Stimulated activated CD8-positive, alpha-beta memory T cell treated with anti-CD3 and anti-CD28 coated beads, Interleukin-7, amount 100 ng/mL, for 24 hours (primary cell): Measurements from ENCODE around the gene PARP12.

ENCODE experiments used
- DNase-seq: peaks from one replicate; pipeline ENCODE4 v3.0.0-alpha.2; 2020; ENCODE audit warnings: low read depth

PARP12 gene

DNA sequence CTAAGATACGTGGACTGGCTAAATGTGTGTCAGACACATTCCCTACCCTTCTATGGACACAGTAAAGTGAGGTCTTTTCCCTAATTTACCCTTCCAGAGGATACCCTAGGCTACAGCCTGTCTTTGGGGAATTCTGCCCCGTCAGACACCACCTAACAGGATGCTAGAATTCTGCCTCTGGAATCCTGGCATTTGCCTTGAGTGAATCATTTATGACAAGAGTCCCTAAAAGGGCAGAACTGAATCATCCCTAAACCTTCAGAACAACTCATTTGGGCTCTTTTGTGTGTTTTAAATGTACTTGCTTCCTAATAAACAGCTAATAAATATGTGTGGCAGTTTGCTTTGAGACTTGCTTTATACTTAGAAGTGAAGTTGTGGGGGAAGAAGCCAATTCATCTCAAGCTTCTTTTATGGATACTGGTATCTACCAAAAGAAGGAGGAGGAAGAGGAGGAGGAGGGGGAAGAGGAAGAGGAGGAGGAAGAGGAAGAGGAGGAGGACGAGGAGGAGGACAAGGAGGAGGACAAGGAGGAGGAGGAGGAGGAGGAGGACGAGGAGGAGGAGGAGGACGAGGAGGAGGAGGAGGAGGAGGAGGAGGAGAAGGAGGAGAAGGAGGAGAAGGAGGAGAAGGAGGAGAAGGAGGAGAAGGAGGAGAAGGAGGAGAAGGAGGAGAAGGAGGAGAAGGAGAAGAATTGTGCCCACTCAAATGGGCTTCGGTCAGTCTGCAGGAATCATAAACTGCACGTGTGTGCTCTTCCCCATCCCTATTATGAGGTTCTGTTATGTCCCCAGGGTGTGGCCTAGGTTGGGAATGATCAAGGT, 27.1 kb downstream of the PARP12 start:
- DNase-seq: no peak

DNA sequence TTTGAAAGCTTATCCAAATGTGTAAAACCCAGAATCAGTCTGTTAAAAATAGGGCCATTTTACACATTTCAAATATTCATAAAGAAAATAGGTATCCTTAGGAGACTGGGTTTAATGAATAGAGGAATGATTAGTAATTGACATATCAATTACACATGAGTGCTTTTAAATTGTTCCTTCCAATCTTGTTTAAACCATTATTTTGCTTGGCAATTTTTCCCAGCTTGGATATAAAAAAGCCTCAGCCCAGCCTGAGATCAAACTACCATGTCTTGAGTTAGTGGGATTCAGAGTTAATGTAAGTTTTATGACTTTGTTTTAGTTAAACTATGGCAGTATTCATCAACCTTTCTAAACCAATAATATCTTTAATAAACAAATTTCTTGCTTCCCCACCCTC, 28.3 kb downstream of the PARP12 start:
- DNase-seq: no peak

DNA sequence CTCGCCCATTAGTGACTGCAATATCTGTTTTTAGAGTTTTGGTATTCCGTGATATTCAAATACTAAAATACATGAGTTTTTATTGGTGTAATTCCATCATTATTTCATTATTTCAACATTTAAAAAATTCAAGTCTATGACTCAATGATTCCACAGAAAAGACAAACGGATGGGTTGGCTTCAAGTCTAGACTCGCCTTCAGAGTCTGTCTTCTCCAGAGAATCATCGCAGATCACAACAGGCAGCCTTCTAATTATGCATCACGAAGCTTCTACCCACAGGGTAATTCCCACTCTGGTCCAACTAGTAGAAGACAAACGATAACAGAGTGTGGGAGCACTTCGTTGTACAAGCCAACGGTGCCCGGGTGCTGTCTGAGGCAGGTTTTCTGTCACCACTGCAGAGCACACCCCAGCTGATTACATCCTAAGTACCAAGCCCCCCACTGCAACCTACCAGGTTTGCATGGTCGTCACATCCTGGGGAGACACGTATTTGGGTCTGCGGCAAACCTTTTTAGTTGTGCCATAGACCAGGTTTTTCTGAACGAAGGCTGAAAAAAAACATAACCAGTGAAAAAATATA, 28.9 kb downstream of the PARP12 start:
- DNase-seq: no peak

DNA sequence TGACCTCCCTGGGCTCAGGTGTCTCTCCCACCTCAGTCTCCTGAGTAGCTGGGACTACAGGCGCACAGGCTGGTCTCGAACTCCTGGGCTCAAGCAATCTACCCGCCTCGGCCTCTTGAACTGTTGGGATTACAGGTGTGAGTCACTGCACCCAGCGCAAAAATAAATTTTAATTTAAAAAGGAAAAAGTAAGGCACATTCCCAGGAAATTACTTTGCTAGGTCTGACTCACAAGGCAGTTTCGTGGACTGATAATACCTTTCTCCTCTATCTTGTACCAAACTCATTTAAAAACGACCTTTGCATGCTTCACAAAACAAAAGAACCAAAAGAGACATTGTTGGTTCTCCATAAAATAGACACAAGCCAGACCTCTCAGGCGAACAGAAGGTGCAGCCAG, 29.7 kb downstream of the PARP12 start:
- no peak for DNase-seq

DNA sequence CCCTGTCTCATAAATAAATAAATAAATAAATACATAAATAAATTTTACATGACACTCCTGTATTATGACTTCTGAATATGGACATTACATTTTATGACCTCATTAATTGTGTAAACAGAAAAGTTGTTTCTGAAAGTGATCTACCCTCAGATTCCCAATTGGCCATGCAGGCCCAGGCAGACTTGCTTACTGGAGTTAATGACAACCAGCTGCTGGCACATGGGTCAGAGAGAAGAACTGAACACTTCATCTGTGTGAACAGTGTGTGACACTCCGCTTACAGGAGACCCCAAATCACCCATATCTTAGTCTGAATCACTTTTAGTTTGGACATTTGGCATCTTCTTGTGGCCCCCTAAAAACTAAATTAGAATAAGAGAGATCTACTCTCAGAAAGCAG, 31.4 kb downstream of the PARP12 start:
- DNase-seq: no peak

DNA sequence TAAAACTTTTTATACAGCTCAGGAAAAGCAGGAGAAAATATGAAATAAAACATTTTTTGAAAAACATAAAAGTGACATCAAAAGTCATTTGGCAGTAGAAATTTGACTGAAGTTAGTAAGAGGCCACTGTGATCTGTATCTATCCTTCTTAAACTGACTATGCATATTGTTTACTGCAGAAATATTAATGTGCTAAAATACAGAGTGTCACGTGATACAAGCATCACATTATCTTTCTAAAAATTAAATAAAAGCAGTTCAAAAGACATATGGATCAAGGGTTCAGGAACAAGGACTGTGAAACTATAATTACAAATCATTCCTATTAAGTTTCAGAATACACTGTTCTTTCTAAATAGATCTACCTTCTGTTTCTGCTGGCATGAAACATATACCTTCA, 33.7 kb downstream of the PARP12 start:
- DNase-seq: no peak

DNA sequence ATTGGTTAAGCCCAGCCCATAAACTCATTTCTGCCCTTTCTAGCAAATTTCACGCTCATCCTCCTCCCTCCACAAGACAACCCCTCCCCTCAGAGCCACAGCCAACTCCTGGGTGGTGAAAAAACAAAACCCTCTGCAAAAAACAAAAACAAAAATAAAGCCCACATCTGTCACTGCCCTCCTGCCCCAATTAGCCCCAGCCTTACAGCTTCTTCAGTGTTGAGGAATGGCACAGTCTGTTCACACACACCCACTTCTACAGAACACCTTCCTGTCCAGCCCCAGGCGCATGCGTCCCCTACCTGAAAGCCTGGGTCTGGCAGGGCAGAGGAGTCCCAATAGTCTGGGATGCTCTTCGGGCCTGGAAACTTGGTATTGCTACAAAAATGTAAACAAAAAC, 34.4 kb downstream of the PARP12 start:
- DNase-seq: no peak

DNA sequence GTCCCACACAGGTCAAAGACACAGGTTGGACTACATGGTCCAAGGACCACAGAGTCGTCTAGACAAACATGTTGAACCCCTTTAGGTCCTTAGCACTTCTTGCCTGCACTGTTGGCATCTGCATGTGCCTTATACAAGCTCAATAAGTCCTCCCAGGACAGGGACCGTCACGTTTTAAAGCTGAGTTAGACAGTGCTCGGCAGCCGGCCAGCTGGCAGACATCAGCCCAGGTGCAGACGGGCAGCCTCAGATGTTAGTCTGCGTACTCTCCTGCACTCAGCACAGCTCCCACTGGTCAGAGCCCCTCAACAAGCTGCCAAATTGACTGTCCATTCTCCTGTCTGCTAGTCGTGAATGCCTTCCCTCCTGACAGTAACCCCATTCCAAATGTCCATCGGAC, 34.9 kb downstream of the PARP12 start:
- no peak for DNase-seq

DNA sequence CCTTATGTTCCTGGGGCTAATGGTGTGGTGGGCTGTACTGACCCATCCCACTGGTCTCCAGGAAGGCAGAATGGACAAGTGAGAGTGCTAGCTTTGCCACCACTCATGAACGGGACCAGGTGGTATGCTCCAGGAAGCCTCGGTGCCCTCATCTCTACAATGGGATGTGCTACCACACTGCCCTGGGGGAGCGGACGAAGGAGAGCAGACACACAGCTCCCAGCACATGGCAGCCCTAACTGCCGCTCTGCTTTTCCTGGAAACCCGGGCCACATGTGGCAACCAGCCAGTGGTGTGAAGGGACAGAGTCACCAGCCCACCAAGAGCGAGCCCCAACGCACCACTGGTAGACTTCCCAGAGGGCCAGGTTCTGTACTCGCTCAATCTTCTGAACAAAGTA, 35.8 kb downstream of the PARP12 start:
- DNase-seq: no peak

DNA sequence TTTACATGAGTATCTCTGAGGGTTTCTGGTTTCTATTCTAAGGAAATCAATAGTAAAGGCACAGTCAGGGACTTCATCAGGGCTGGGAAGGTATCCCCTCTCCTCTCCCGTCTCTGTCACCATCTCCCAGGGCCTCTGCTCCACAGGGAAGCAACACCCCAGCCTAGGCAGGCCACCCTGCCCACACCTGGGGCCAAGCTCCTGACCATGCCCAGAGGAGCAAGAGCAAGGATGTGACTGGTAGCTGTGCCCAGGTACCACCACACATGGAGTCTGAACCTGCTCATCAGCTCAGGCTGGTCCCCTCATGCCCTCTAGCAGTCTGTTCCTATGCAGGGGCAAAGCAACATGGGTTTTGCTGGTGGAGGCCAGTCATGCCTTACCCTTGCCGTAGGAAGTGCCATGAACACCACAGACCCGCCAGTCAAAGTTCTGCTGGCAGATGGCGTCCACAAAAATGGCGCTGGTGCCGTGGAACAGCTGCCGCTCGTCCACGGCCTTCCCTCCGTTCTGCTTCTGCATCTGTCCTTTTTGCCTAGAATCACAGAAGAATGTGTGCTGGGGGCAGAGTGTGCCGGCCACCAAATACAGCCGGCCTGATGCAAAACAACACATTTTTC, 36.8 kb downstream of the PARP12 start:
- no peak for DNase-seq

DNA sequence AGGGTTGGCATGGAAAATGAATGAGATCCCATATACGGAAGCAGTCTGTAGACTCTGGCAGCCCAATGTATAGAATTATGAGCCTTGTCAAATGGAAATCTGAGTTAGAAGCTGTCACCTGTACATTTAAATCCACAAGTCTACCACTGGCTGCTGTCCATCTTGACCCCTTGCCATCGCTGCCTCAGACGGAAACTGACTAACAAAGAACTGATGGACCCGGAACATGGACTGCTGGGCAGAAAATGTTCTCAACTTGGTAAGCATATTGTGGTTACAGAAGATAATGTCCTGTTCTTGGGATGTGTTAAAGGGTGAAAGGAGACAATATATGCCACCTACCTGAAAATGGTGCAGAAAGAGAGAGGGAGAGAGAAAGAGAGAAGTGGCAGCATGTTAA, 37.5 kb downstream of the PARP12 start:
- DNase-seq: no peak

DNA sequence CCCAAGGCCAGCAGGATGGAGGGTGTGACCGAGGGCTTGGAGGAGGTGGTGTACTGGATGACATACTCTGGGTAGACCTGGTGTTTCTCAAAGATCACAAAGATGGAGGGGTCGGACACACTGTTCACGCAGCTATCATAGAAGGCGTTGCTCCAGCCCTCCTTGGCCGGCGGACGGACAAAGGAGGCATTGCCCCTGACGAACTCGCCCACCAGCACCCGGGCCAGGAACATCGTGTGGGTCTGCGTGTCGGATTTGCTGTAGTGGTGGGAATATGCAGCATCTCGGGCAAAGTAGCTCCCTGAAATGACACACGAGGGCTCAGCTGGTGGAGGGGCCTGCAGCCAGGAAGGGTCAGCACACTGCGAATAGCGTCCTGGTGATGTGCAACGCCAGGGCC, 38.2 kb downstream of the PARP12 start:
- DNase-seq: no peak

DNA sequence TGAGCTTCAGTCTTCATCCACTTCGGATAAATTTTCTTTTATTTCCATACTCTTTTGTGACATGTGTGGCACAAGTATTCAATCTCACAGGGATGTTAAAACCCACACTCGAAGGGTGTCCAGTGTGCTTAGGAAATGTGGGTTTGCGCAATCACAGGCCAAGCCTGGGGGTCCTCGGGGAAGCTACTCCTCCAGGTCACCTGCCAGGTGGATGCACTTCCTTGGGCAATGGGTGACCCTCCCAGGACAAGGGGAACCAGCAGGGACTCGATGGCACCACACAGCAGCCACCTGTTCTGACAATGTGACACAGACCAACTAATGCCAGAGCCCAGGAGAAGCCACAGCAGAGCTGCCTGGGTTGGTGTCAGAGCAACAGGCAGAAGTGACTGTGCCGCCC, 39.0 kb downstream of the PARP12 start:
- DNase-seq: no peak

DNA sequence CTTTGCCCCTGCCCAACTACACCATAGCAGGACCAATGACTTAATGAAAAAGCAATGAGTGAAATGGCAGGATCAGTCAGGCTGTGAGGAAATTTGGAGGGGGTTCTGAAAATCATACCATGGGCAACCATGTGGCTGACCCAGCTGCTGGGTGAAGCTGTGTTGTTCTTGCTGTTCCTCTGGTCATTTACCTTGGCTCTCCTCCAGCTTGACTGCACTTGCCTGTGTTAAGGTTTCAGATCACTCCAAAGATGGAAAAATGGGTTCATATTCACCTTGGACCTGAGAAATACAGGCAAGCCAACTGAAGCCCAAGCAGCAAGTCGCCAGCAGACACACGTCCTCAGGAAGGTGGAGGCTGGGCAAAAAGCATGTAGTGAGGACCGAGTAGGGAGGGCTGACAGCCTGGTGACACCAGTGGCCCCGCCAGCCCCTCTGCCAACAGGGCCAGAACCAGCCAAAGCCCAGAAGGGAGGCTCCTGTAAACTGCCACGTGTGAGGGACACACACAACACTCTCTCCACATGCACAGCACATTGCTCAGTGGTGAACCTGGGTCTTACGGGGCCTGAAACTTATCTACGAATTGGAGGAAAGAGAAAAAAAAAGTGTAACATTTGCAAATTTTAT, 40.1 kb downstream of the PARP12 start:
- DNase-seq: no peak

DNA sequence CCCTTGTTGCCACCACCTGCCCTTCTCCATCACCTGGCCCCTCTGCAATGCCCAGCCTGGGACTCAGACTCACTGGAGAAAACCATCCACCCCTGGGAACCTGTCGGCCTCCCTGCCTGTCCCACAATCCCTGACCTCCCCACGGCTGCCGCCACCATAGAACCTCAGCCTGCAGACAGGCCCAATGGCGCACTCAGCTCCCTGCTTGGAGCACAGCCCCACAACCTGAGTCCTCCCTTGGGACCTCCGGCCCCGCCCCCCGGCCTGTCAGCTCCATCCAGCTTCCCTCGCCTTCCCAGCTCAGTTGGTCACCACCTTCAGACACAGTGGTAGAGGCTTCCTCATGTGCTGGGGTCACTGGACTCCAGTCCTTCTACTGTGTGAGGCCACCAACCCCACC, 41.1 kb downstream of the PARP12 start:
- no peak for DNase-seq

DNA sequence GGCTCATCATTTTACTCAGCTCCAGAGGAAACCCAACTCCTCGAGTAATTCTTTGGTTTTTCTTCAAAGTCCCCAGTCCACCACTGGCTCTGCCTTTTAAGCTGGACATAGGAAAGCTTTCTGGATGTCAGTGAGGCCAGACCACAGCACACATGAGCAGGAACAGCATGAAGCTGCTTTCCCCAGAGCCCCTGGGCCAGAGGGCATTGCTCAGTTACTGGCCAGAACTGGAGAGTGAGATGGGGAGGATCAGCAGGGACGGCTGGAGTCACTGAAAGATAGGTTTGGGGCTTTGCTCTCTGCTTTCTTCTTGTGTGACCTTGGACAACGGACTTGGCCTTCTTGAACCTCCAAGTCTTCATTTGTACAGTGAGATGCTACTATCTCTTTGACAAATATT, 43.1 kb downstream of the PARP12 start:
- DNase-seq: no peak

DNA sequence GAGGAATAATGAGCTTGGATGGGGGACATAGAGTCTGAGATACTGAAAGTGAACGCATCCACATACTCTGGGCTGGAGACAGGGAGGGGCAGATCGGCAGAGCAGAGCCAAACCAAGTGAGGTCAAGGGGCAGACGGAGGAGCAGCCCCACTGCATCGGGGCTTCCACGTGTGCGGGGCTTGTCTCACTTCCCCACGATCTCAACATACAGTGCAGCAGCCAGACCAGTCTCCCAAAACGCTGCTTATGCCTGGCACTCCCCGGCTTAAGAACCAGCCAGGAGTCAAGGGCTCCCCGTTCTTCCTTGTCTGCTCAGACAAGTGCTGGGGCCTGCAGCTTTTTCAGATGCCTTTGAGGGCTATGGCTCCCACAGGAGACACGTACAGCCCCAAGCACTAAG, 43.6 kb downstream of the PARP12 start:
- no peak for DNase-seq

DNA sequence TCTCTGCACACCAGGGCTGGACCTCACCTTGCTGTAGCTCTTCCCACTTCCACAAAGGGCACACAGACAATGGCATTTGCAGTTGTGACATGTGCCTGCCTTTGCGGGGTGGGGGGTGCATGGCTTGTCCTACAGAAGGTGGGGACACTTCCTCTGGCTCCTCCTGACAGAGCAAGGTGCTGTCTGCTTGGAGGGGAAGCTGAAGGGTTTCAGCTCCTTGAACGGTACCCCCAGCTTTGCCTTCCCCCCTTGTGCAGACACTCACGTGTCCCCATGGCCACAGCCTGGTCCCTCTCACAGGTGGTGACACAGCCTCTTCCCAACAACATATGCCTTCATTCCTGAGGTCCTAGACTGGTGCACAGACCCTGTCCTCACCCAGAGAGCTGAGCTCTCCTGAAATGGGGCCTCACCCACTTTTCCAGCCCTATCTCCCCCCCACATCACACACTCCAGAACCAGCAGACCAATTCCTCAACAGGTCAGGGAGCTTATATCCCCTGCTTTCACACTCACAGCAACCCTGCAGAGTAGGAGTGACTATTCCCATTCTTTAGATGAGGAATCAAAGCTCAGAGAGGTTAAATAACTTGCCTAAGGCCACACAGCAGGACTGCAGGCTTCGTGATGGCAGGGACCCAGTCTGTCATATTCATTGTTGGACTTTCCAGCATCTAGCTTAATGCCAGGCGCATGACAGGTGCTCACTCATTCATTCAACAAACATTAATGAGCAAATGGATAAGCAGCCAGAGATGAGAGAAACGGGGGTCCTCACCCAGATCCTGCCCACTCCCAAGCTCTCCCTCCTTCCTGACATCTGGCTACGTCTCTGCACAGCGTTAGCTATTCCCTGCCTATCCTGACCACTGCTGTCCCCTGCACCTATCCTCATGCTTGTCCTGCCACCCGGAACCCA, 44.4 kb downstream of the PARP12 start:
- DNase-seq: no peak

DNA sequence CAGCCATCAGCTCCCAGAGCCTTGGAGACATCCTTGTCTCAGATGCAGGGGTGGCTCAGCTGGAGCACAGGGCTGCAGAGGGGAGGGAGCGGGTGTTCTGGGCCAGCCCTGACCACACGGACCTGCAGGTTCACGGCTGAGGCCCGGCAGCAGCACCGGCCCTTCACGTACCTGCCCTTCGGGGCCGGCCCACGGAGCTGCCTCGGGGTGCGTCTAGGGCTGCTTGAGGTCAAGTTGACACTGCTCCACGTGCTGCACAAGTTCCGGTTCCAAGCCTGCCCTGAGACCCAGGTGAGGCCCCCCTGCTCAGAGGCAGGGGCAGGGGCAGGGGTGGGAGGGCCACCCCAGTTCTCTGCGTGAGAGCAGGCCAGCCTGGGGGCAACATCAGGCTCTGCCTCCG, 45.2 kb downstream of the PARP12 start:
- no peak for DNase-seq

DNA sequence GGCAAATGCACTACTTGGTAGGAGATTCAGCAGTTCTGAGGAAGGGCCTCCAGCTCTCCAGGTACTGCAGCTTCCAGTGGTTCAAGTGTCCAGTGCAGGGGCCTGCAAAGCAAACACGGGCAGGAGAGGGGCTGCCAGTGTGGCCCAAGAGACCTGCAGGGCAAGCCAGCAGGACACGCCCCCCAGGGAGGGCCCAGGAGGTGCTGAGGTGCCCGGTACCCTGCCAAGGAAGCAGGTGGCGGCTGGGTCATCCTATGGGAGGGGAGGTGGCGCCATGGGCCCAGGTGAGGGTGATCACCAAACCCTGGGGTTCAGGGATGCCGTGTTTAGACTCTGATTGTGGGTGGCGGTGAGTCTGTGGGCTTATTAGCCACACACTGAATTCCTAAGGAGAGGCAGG, 45.7 kb downstream of the PARP12 start:
- DNase-seq: no peak

DNA sequence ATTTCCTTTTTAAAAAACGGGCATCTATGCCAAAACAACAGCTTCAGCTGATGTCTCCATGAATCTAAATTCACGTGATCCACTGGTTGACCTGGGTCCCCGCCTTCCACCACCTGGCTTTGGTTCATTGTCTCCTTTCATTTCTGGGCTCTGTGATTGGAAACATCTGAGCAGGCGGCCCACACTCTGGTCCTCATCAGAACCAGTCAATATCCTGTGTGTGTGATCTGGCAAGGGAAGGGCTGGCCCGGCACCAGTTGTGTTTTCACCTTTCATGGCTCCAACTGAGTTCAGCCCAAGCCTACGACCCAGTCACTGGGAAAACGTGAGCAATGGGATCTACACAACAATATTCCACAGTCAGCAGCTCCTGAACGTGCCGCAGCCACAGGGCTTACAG, 46.2 kb downstream of the PARP12 start:
- no peak for DNase-seq

DNA sequence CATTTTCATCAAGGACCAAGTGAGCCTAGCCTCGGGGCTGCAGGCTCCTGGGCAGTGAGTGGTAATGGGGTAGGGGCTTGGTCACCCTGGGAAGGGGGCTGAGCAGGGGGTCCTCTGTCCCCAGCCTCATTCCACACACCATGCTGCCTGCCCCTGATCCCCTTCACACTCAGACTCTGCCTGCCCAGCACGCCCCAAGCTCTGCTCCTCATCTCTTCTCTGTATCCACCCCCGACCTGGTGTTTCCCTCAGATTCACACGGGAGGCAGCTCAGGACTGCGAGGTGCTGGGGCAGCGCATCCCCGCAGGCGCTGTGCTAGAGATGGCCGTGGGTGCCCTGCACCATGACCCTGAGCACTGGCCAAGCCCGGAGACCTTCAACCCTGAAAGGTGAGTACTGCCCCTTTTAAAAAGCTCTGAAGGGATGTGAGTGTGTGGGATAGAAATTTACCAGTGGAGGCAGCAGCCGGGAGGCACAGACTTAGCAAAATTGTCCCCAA, 47.2 kb downstream of the PARP12 start:
- DNase-seq: no peak
